ENCODE measurements around the gene CFAP251.

CFAP251 gene

DNA sequence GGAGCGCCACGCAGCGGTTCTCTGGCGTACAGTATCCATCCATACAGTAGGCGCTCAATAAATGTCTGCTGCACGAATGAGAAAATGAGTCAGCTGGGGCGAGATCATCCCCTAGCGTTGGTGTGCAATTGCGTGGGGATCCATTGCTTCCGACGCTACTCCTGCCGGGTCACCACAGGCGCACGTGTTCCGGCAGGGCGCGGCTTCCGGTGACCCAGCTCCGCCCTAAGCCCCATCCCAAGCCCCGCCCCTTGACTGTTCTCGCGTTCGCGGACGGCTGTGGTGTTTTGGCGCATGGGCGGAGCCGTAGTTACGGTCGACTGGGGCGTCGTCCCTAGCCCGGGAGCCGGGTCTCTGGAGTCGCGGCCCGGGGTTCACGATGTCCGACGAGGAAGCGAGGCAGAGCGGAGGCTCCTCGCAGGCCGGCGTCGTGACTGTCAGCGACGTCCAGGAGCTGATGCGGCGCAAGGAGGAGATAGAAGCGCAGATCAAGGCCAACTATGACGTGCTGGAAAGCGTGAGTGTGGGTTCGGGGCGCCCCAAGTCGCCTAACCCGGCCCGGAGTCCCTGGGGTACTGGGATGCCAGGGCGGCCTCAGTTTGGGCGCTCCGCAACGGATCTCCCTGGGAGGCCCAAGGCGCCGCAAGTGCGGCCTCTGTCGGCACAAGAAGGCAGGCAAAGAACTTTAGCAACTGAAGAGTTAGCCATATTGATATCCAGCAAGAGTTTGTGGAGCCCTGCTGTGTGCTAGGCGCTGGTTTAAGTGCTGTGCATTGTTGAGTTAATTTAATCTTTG lies 29.7 kb upstream of the CFAP251 start, which contains the start of gene PSMD9:
PSMD9 (plus strand) TSS at position 313 of the 796 bp plus-strand sequence; CDS start at position 380, 67 bp downstream.
- TF ChIP-seq YY1 (IDR thresholded peaks at IDR 0.05; ENCODE audit: low read depth) (peak; percentile 88), RAD21 (IDR thresholded peaks at IDR 0.05; ENCODE audit: low read depth) (peak; percentile 64), FOXM1 (IDR thresholded peaks at IDR 0.05; ENCODE audit: borderline replicate concordance, low read depth) (peak; percentile 63; the same call in 1 of the 2 replicates), TCF12 (IDR thresholded peaks at IDR 0.05; ENCODE audit: low read depth) (peak; percentile 78; the same call in 1 of the 2 replicates), ZBTB7A (IDR thresholded peaks at IDR 0.05; ENCODE audit: low read depth) (peak; percentile 61; the same call in 1 of the 2 replicates), EGR1 (IDR thresholded peaks at IDR 0.05) (no peak), TAF1 (IDR thresholded peaks at IDR 0.05; ENCODE audit: low read depth) (peak; percentile 85), EP300 (IDR thresholded peaks at IDR 0.05; ENCODE audit: borderline replicate concordance) (peak; percentile 24; the same call in 1 of the 2 replicates), NFIC (IDR thresholded peaks at IDR 0.05) (no peak; the same call in 1 of the 2 replicates), CREB1 (IDR thresholded peaks at IDR 0.05; ENCODE audit: low read depth) (no peak; the same call in 1 of the 2 replicates)
- TF ChIP-seq, protein P1, sequence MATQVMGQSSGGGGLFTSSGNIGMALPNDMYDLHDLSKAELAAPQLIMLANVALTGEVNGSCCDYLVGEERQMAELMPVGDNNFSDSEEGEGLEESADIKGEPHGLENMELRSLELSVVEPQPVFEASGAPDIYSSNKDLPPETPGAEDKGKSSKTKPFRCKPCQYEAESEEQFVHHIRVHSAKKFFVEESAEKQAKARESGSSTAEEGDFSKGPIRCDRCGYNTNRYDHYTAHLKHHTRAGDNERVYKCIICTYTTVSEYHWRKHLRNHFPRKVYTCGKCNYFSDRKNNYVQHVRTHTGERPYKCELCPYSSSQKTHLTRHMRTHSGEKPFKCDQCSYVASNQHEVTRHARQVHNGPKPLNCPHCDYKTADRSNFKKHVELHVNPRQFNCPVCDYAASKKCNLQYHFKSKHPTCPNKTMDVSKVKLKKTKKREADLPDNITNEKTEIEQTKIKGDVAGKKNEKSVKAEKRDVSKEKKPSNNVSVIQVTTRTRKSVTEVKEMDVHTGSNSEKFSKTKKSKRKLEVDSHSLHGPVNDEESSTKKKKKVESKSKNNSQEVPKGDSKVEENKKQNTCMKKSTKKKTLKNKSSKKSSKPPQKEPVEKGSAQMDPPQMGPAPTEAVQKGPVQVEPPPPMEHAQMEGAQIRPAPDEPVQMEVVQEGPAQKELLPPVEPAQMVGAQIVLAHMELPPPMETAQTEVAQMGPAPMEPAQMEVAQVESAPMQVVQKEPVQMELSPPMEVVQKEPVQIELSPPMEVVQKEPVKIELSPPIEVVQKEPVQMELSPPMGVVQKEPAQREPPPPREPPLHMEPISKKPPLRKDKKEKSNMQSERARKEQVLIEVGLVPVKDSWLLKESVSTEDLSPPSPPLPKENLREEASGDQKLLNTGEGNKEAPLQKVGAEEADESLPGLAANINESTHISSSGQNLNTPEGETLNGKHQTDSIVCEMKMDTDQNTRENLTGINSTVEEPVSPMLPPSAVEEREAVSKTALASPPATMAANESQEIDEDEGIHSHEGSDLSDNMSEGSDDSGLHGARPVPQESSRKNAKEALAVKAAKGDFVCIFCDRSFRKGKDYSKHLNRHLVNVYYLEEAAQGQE (IDR thresholded peaks at IDR 0.05; ENCODE audit: low read depth), result no peak
- TF ChIP-seq, protein P2, sequence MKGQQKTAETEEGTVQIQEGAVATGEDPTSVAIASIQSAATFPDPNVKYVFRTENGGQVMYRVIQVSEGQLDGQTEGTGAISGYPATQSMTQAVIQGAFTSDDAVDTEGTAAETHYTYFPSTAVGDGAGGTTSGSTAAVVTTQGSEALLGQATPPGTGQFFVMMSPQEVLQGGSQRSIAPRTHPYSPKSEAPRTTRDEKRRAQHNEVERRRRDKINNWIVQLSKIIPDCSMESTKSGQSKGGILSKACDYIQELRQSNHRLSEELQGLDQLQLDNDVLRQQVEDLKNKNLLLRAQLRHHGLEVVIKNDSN (IDR thresholded peaks at IDR 0.05), result peak; percentile 97
- TF ChIP-seq, protein P3, sequence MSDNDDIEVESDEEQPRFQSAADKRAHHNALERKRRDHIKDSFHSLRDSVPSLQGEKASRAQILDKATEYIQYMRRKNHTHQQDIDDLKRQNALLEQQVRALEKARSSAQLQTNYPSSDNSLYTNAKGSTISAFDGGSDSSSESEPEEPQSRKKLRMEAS (IDR thresholded peaks at IDR 0.05), result peak; percentile 99

DNA sequence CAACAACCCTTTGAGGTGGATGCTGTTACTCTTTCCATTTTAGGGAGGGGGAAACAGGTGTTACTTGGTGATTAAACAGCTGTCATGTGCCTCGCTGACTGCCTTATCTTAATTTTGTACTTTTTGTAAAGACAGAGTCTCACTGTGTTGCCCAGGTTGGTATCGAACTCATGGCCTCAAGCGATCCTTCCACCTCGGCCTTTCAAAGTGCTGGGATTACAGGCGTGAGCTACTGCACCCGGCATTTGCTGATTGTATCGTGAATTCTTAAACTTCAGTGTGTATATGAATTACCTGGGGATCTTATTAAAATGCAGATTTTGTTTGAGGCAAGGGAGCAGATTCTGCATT lies 29.1 kb upstream of the CFAP251 start:
- no peak for TF ChIP-seq TAF1 (IDR thresholded peaks at IDR 0.05; ENCODE audit: low read depth)
- TF ChIP-seq YY1 (IDR thresholded peaks at IDR 0.05; ENCODE audit: low read depth), result no peak
- no peak for TF ChIP-seq CEBPB (IDR thresholded peaks at IDR 0.05)
- TF ChIP-seq NFIC (IDR thresholded peaks at IDR 0.05), result no peak
- TF ChIP-seq TCF12 (IDR thresholded peaks at IDR 0.05; ENCODE audit: low read depth), result no peak
- TF ChIP-seq FOXM1 (IDR thresholded peaks at IDR 0.05; ENCODE audit: borderline replicate concordance, low read depth), result no peak
- no peak for TF ChIP-seq RAD21 (IDR thresholded peaks at IDR 0.05; ENCODE audit: low read depth)
- TF ChIP-seq CREB1 (IDR thresholded peaks at IDR 0.05; ENCODE audit: low read depth), result no peak
- TF ChIP-seq ZBTB7A (IDR thresholded peaks at IDR 0.05; ENCODE audit: low read depth), result no peak
- TF ChIP-seq, protein P2 (IDR thresholded peaks at IDR 0.05), result no peak

DNA sequence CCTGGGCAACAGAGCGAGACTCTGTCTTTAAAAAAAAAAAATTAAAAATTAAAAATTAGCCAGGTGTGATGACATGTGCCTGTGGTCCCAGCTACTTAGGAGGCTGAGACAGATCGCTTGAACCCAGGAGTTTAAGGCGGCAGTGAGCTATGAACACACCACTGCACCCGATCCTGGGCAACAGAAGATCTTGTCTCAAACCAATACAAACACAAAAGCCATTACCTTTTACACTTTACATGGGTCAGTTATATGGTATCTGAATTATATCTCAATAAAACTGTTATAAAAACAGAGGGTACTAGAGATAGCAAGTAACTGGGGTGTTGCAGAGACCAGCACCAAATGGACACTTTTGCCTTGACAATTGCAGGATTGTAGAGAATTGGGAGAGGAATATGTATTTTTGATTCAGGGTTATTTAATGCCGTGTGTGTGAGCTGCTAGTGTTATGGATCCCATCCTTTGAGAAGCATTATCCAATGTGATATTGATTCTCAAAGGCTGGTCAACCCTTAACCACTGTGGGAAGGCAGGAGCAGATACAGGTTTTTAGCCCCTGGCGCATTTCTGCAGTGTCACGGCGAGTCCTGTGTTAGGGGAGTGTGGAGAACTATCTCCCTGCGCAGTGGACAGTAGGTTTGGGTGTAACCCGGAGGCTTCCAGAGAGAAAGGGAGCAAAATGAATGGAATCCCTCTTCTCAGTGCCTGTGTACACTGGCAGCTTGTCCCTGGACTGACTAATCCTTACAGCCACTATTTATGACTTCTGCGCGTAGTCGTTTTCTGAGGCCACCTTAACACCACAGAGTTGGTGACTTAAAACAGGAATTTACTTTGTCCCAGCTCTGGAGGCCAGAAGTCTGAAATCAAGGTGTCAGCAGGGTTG lies 25.5 kb upstream of the CFAP251 start:
- TF ChIP-seq, protein P1 (IDR thresholded peaks at IDR 0.05; ENCODE audit: low read depth), result no peak
- no peak for TF ChIP-seq YY1 (IDR thresholded peaks at IDR 0.05; ENCODE audit: low read depth)
- no peak for TF ChIP-seq TCF12 (IDR thresholded peaks at IDR 0.05; ENCODE audit: low read depth)
- no peak for TF ChIP-seq TAF1 (IDR thresholded peaks at IDR 0.05; ENCODE audit: low read depth)
- no peak for TF ChIP-seq FOXM1 (IDR thresholded peaks at IDR 0.05; ENCODE audit: borderline replicate concordance, low read depth)
- no peak for TF ChIP-seq TEAD4 (IDR thresholded peaks at IDR 0.05)
- TF ChIP-seq CREB1 (IDR thresholded peaks at IDR 0.05; ENCODE audit: low read depth), result no peak
- TF ChIP-seq EGR1 (IDR thresholded peaks at IDR 0.05), result no peak
- TF ChIP-seq, protein P3 (IDR thresholded peaks at IDR 0.05), result no peak
- no peak for TF ChIP-seq NFIC (IDR thresholded peaks at IDR 0.05)
- TF ChIP-seq, protein P2 (IDR thresholded peaks at IDR 0.05), result no peak

DNA sequence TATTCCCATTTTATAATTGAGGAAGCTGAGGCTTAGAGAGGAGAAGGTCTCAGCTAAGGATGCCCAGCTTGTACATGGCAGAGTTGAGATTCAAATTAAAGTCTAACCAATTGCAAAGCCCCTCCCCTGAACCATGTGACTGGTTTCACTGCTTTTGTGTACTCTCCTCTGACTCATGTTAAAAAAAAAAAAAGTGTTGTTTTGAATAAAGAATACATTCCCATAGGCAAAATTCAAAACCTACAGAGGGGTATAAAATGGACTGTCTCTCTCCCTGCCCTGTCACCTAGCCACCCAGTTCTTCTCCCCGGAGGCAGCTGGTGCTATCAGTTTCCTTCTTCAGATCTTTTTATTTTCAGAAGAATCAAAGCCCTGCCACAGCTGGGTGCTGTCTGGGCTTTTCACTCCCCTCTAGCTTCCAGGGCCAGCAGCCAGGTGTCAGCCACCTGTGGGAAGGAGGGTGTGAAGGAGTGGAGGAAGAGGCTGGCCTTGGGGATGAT lies 24.4 kb upstream of the CFAP251 start:
- TF ChIP-seq TCF12 (IDR thresholded peaks at IDR 0.05; ENCODE audit: low read depth) (no peak), YY1 (IDR thresholded peaks at IDR 0.05; ENCODE audit: low read depth) (no peak), TAF1 (IDR thresholded peaks at IDR 0.05; ENCODE audit: low read depth) (no peak), ZBTB7A (IDR thresholded peaks at IDR 0.05; ENCODE audit: low read depth) (no peak), TEAD4 (IDR thresholded peaks at IDR 0.05) (no peak), CREB1 (IDR thresholded peaks at IDR 0.05; ENCODE audit: low read depth) (no peak), CEBPB (IDR thresholded peaks at IDR 0.05) (no peak), NFIC (IDR thresholded peaks at IDR 0.05) (no peak), EGR1 (IDR thresholded peaks at IDR 0.05) (no peak), FOXM1 (IDR thresholded peaks at IDR 0.05; ENCODE audit: borderline replicate concordance, low read depth) (peak; percentile 83)
- TF ChIP-seq, protein P1 (IDR thresholded peaks at IDR 0.05; ENCODE audit: low read depth), result no peak
- TF ChIP-seq, protein P2 (IDR thresholded peaks at IDR 0.05), result peak; percentile 78

Measured in Ishikawa (cell line).